ENCODE results near the gene GIMAP8. TPM values are rescaled to one million over a fixed set of nuclear protein-coding genes. Genes with fewer than 3 reads are reported as not detected.

GIMAP8 gene
- total RNA-seq, 1 experiment from 2014 or later, result 0.10 TPM

GRCh38 chr7:150431839-150432658 is 18.4 kb upstream of the GIMAP8 start:
- Histone ChIP-seq H3K4me3 (ENCODE audit: low read depth in 2 of 2, low read length in 2 of 2) (no peak overlapping the region), H3K27me3 (ENCODE audit: control insufficient read depth, insufficient read depth, low read length) (no peaks in the 10 kb centered on the region), H3K4me1 (ENCODE audit: control insufficient read depth, insufficient read depth, low read length) (0 out of 2 replicates have a peak, but pooled peaks cover 3% of the 10 kb centered on the region), H3K9me3 (ENCODE audit: control insufficient read depth, insufficient read depth, low read depth, low read length) (no peaks in the 10 kb centered on the region), H3K27ac (ENCODE audit: low read length) (no peak overlapping the region), H3K36me3 (ENCODE audit: control insufficient read depth, insufficient read depth, low read length) (no peaks in the 10 kb centered on the region)
- DNase-seq (ENCODE audit: low read depth, low spot score), result no peak
- TF ChIP-seq, protein P1, sequence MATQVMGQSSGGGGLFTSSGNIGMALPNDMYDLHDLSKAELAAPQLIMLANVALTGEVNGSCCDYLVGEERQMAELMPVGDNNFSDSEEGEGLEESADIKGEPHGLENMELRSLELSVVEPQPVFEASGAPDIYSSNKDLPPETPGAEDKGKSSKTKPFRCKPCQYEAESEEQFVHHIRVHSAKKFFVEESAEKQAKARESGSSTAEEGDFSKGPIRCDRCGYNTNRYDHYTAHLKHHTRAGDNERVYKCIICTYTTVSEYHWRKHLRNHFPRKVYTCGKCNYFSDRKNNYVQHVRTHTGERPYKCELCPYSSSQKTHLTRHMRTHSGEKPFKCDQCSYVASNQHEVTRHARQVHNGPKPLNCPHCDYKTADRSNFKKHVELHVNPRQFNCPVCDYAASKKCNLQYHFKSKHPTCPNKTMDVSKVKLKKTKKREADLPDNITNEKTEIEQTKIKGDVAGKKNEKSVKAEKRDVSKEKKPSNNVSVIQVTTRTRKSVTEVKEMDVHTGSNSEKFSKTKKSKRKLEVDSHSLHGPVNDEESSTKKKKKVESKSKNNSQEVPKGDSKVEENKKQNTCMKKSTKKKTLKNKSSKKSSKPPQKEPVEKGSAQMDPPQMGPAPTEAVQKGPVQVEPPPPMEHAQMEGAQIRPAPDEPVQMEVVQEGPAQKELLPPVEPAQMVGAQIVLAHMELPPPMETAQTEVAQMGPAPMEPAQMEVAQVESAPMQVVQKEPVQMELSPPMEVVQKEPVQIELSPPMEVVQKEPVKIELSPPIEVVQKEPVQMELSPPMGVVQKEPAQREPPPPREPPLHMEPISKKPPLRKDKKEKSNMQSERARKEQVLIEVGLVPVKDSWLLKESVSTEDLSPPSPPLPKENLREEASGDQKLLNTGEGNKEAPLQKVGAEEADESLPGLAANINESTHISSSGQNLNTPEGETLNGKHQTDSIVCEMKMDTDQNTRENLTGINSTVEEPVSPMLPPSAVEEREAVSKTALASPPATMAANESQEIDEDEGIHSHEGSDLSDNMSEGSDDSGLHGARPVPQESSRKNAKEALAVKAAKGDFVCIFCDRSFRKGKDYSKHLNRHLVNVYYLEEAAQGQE (IDR thresholded peaks at IDR 0.05; ENCODE audit: insufficient read depth in 1 of 2, low read depth in 2 of 2, low read length in 1 of 2), result no peak
- TF ChIP-seq SIN3A (IDR thresholded peaks at IDR 0.05; ENCODE audit: borderline replicate concordance, insufficient read depth, low read depth, low read length) (no peak), POLR2AphosphoS5 (IDR thresholded peaks at IDR 0.05; ENCODE audit: low read depth, low read length) (no peak), TCF7L2 (IDR thresholded peaks at IDR 0.05; ENCODE audit: low read depth, low read length) (no peak)
- TF ChIP-seq, protein P2, sequence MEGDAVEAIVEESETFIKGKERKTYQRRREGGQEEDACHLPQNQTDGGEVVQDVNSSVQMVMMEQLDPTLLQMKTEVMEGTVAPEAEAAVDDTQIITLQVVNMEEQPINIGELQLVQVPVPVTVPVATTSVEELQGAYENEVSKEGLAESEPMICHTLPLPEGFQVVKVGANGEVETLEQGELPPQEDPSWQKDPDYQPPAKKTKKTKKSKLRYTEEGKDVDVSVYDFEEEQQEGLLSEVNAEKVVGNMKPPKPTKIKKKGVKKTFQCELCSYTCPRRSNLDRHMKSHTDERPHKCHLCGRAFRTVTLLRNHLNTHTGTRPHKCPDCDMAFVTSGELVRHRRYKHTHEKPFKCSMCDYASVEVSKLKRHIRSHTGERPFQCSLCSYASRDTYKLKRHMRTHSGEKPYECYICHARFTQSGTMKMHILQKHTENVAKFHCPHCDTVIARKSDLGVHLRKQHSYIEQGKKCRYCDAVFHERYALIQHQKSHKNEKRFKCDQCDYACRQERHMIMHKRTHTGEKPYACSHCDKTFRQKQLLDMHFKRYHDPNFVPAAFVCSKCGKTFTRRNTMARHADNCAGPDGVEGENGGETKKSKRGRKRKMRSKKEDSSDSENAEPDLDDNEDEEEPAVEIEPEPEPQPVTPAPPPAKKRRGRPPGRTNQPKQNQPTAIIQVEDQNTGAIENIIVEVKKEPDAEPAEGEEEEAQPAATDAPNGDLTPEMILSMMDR (IDR thresholded peaks at IDR 0.05), result no peak
- POLR2A ChIA-PET, result no interaction called here
- intact Hi-C loops (cut with micrococcal nuclease; ENCODE audit: unreplicated experiment), result no loop called here
- no TSS peak for BruUV-seq (replicated peaks)
- in situ Hi-C loops (cut with HindIII; ENCODE audit: low pct_unique_long_range_greater_than_20kb, low sequenced_read_pairs), result no loop called here
- CTCF ChIA-PET, result no interaction called here
- ATAC-seq, result no peak

DNA sequence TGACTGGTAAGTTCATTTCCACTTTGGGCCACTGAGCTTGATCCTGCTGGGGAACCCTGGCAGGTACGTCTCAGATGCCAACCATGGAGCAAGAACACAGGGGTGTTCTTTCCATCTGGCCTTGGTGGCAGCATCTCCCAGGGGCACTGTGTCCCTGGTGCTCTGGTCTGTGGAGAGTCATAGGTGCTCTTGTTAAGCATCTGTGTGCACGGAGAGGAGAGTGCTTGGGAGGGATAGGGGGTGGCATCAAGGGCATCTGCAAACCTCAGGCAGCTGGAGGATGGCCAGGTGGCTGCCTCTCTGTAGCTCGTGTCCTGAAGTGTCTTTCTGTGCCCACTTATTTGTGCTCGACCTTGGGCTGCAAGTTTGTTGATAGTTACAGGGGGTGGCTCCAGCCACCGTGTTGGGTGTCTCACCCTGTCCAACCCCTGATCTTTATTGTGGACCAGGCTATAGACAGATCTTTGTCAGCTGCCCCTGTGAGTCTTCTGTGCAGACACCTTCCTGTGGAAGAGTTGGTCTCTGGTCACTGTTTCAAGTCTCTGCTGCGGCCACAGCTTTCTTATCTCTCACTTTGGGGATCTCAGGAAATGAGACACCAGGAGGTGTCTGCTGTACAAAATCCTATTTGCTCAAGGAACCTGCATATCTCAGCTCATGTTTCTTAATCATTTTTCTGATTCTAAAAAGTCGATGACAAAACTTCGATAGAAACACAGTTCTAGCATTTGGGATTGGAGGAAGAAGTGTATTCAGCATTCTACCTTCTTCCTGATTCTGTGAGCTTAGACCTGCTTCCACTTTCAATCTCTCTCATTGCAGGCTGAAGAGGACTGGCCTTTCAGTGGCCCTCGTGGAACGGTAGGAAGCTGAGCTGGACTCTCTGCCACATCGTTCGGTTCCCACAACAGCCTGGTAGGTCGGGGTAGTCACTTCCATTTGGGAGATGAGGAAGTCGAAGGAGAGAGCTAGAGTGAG is 17.2 kb upstream of the GIMAP8 start:
- Histone ChIP-seq H3K4me3 (ENCODE audit: low read depth in 2 of 2, low read length in 2 of 2) (no peak overlapping the region), H3K9me3 (ENCODE audit: control insufficient read depth, insufficient read depth, low read depth, low read length) (no peaks in the 10 kb centered on the region), H3K36me3 (ENCODE audit: control insufficient read depth, insufficient read depth, low read length) (no peaks in the 10 kb centered on the region), H3K27ac (ENCODE audit: low read length) (no peak overlapping the region), H3K4me1 (ENCODE audit: control insufficient read depth, insufficient read depth, low read length) (0 out of 2 replicates have a peak, but pooled peaks cover 3% of the 10 kb centered on the region), H3K27me3 (ENCODE audit: control insufficient read depth, insufficient read depth, low read length) (no peaks in the 10 kb centered on the region)
- ChIA-PET CTCF (interaction anchor here (0.6 kb wide), 1 partner anchor 322 kb away, joined by 4 read pairs; no protein-coding TSS in a partner anchor), POLR2A (interaction anchor here (0.6 kb wide), 1 partner anchor 54 kb away, joined by 3 read pairs; no protein-coding TSS in a partner anchor)
- no peak for DNase-seq (ENCODE audit: low read depth, low spot score)
- no TSS peak for BruUV-seq (replicated peaks)
- TF ChIP-seq, protein P2 (IDR thresholded peaks at IDR 0.05), result no peak
- no peak for TF ChIP-seq SIN3A (IDR thresholded peaks at IDR 0.05; ENCODE audit: borderline replicate concordance, insufficient read depth, low read depth, low read length)
- ATAC-seq, result no peak
- intact Hi-C loops (cut with micrococcal nuclease; ENCODE audit: unreplicated experiment) (no loop called here), in situ Hi-C loops (cut with HindIII; ENCODE audit: low pct_unique_long_range_greater_than_20kb, low sequenced_read_pairs) (no loop called here)
